HepG2 (cell line): ENCODE results near the gene ARHGAP32. TPM values are rescaled to one million over a fixed set of nuclear protein-coding genes. Genes with fewer than 3 reads are reported as not detected.
A peak's percentile ranks its signal among the peaks of the same experiment; 100 is the strongest.

ENCODE experiments used
- BCL6 ChIP-seq: IDR thresholded peaks from 2 replicates; pipeline ENCODE4 v1.6.1; 2016; ENCODE audit warnings: missing genetic modification reagents, missing compliant biosample characterization
- DR1 ChIP-seq: sonication (generic); formaldehyde crosslinking; IDR thresholded peaks from 2 replicates; pipeline ENCODE4 v1.8.0; 2021; ENCODE audit warnings: mild to moderate bottlenecking, missing genetic modification reagents, inconsistent platforms
- FOXA1 ChIP-seq, 2 experiments: fragments of 450-650 bp in 1 of 2; sonication (generic) in 1 of 2; formaldehyde crosslinking in 1 of 2; IDR thresholded peaks; 2 replicates each; pipeline versions ENCODE4 v1.4.0 to v1.6.1; 2016 to 2020; ENCODE audit warnings: missing genetic modification reagents in 1 of 2
- GFI1 ChIP-seq: sonication (generic); formaldehyde crosslinking; IDR thresholded peaks from 2 replicates; pipeline ENCODE4 v1.5.0; 2020; ENCODE audit warnings: missing genetic modification reagents, mild to moderate bottlenecking, borderline replicate concordance
- HNF4A ChIP-seq: sonication (generic); formaldehyde crosslinking; IDR thresholded peaks from 2 replicates; pipeline ENCODE4 v1.4.0; 2020; ENCODE audit warnings: missing genetic modification reagents
- HOXA3 ChIP-seq: sonication (generic); formaldehyde crosslinking; IDR thresholded peaks from 2 replicates; pipeline ENCODE4 v1.5.0; 2020; ENCODE audit warnings: missing genetic modification reagents
- IRF2 ChIP-seq: IDR thresholded peaks from 2 replicates; pipeline ENCODE4 v1.6.1; 2018; ENCODE audit warnings: missing genetic modification reagents, missing compliant biosample characterization
- KAT8 ChIP-seq: IDR thresholded peaks from 2 replicates; pipeline ENCODE4 v1.6.1; 2016; ENCODE audit warnings: missing genetic modification reagents, missing compliant biosample characterization
- KLF16 ChIP-seq, 2 experiments: sonication (generic) in 1 of 2; formaldehyde crosslinking in 1 of 2; IDR thresholded peaks; 2 replicates each; pipeline versions ENCODE4 v1.6.1 to v1.8.0; 2016 to 2023; ENCODE audit warnings: missing genetic modification reagents in 2 of 2, missing compliant biosample characterization in 1 of 2
- LCORL ChIP-seq, 2 experiments: fragments of 450-650 bp in 1 of 2; sonication (generic) in 1 of 2; formaldehyde crosslinking in 1 of 2; IDR thresholded peaks; 2 replicates each; pipeline versions ENCODE4 v1.5.0 to v1.6.1; 2017 to 2020; ENCODE audit warnings: antibody characterized with exemption in 1 of 2, missing genetic modification reagents in 1 of 2
- MIXL1 ChIP-seq: IDR thresholded peaks from 2 replicates; pipeline ENCODE4 v1.6.1; 2016
- MLLT10 ChIP-seq: sonication (generic); formaldehyde crosslinking; IDR thresholded peaks from 2 replicates; pipeline ENCODE4 v1.4.0; 2020; ENCODE audit warnings: missing genetic modification reagents
- PAF1 ChIP-seq: IDR thresholded peaks from 2 replicates; pipeline ENCODE4 v1.6.1; 2016; ENCODE audit warnings: missing genetic modification reagents, missing compliant biosample characterization
- RBM22 ChIP-seq: fragments of 200-400 bp; formaldehyde crosslinking; optimal IDR thresholded peaks from 2 replicates; pipeline ENCODE3; 2017; ENCODE audit warnings: mild to moderate bottlenecking, low read length, moderate library complexity
- RFX5 ChIP-seq: IDR thresholded peaks from 2 replicates; pipeline ENCODE4 v1.6.1; 2011; ENCODE audit warnings: low read depth, low read length, improper control_type of control experiment
- RXRA ChIP-seq: sonication (generic); formaldehyde crosslinking; IDR thresholded peaks from 2 replicates; pipeline ENCODE4 v1.5.1; 2020; ENCODE audit warnings: missing genetic modification reagents
- SOX13 ChIP-seq, 3 experiments: fragments of 450-650 bp in 1 of 3; sonication (generic) in 1 of 3; formaldehyde crosslinking in 1 of 3; IDR thresholded peaks in 2 of 3; conservative IDR thresholded peaks in 1 of 3; 2 replicates each; pipeline versions ENCODE4 v1.5.0 to v1.6.1; 2016 to 2020; ENCODE audit warnings: antibody characterized with exemption in 1 of 3, mild to moderate bottlenecking in 1 of 3, missing compliant biosample characterization in 1 of 3, missing genetic modification reagents in 1 of 3, moderate library complexity in 1 of 3
- SRSF9 ChIP-seq: fragments of 200-400 bp; formaldehyde crosslinking; IDR thresholded peaks from 2 replicates; pipeline ENCODE4 v1.6.1; 2018; ENCODE audit warnings: borderline replicate concordance, mild to moderate bottlenecking, low read depth, low read length; ENCODE audit not compliant: insufficient read depth, poor library complexity, severe bottlenecking
- SSRP1 ChIP-seq: IDR thresholded peaks from 2 replicates; pipeline ENCODE4 v1.6.1; 2016; ENCODE audit warnings: control low read depth
- STAG1 ChIP-seq: sonication (generic); formaldehyde crosslinking; IDR thresholded peaks from 2 replicates; pipeline ENCODE4 v1.4.0; 2020; ENCODE audit warnings: missing genetic modification reagents
- TGIF2 ChIP-seq: IDR thresholded peaks from 2 replicates; pipeline ENCODE4 v1.6.1; 2016; ENCODE audit warnings: control low read depth, missing compliant biosample characterization
- THAP7 ChIP-seq: sonication (generic); formaldehyde crosslinking; IDR thresholded peaks from 2 replicates; pipeline ENCODE4 v1.8.1; 2023; ENCODE audit warnings: mild to moderate bottlenecking, missing genetic modification reagents
- ZNF124 ChIP-seq: sonication (generic); formaldehyde crosslinking; IDR thresholded peaks from 2 replicates; pipeline ENCODE4 v1.4.0; 2020; ENCODE audit warnings: missing genetic modification reagents
- ZNF331 ChIP-seq: sonication (generic); formaldehyde crosslinking; IDR thresholded peaks from 2 replicates; pipeline ENCODE4 v1.4.0; 2020; ENCODE audit warnings: missing genetic modification reagents
- ZNF34 ChIP-seq: sonication (generic); formaldehyde crosslinking; IDR thresholded peaks from 2 replicates; pipeline ENCODE4 v1.4.0; 2020; ENCODE audit warnings: mild to moderate bottlenecking, missing genetic modification reagents, borderline replicate concordance
- ZNF563 ChIP-seq: sonication (generic); formaldehyde crosslinking; IDR thresholded peaks from 2 replicates; pipeline ENCODE4 v1.8.0; 2022; ENCODE audit warnings: mild to moderate bottlenecking, moderate library complexity, missing genetic modification reagents
- ZNF567 ChIP-seq: sonication (generic); formaldehyde crosslinking; IDR thresholded peaks from 2 replicates; pipeline ENCODE4 v1.8.1; 2023; ENCODE audit warnings: mild to moderate bottlenecking, missing genetic modification reagents, borderline replicate concordance
- polyA plus RNA-seq, 8 experiments: library from polyadenylated mRNA; depleted of rRNA in 3 of 8; stranded (reverse) in 7 of 8; unstranded in 1 of 8; fragments of >200 nt; fragmentation: Illumina TruSeq in 4 of 8; extraction: Trizol in 4 of 8; gene quantifications; 2 replicates each; pipeline versions ENCODE4 v1.2.1 to v1.2.3, GENCODE V29; 2011 to 2016; ENCODE audit warnings: low read depth in 4 of 8, missing spikeins in 1 of 8, mixed read lengths in 1 of 8; ENCODE audit not compliant: insufficient read depth in 1 of 8
- total RNA-seq, 5 experiments: library from RNA; depleted of rRNA; stranded (reverse); fragments of >200 nt; fragmentation: Illumina TruSeq; extraction: Trizol; gene quantifications; 2 replicates each; pipeline ENCODE4 v1.2.3, GENCODE V29; 2016; ENCODE audit warnings: low read depth in 1 of 5
- TF ChIP-seq, protein P1 (sequence below): sonication (generic); formaldehyde crosslinking; IDR thresholded peaks from 2 replicates; pipeline ENCODE4 v1.4.0; 2020; ENCODE audit warnings: missing genetic modification reagents

Gene ARHGAP32
- total and polyA plus RNA-seq, 2 of the 13 experiments (the other 11 are each of a cell fraction or from before 2014, with no cell fraction given) = 6.3 to 8.2 TPM

GRCh38 chr11:129115652-129116586 is 76.2 kb downstream of the ARHGAP32 start (continued):
- peak in 1 of 2 experiments; percentile 71; a peak in 1 of 4 replicates for TF ChIP-seq KLF16 (CRISPR knock-in tag; IDR thresholded peaks at IDR 0.05)
- no peak for TF ChIP-seq PAF1 (CRISPR knock-in tag)
- TF ChIP-seq RFX5 = no peak
- no peak for TF ChIP-seq ZNF563
- TF ChIP-seq ZNF124 (CRISPR knock-in tag) = 0 out of 2 replicates have a peak, but pooled peaks have one; percentile 52
- no peak for TF ChIP-seq DR1 (CRISPR knock-in tag)
- peak; percentile 79; the same call in 1 of the 2 replicates for TF ChIP-seq ZNF331
- no peak for TF ChIP-seq TGIF2 (CRISPR knock-in tag)
- TF ChIP-seq SRSF9 = no peak
- TF ChIP-seq ZNF34 (CRISPR knock-in tag) = no peak
- no peak for TF ChIP-seq HOXA3
- no peak for TF ChIP-seq LCORL (IDR thresholded peaks at IDR 0.05)
- no peak for TF ChIP-seq LCORL (CRISPR knock-in tag; IDR thresholded peaks at IDR 0.05)
- TF ChIP-seq STAG1 (CRISPR knock-in tag) = 0 out of 2 replicates have a peak, but pooled peaks have one; percentile 12
- TF ChIP-seq THAP7 (CRISPR knock-in tag) = no peak
- no peak for TF ChIP-seq RXRA (CRISPR knock-in tag)
- TF ChIP-seq GFI1 (CRISPR knock-in tag) = peak; percentile 90
- TF ChIP-seq MIXL1 (CRISPR knock-in tag) = 0 out of 2 replicates have a peak, but pooled peaks have one; percentile 17
- 0 out of 2 replicates have a peak, but pooled peaks have one; percentile 64 for TF ChIP-seq SSRP1
- no peak for TF ChIP-seq FOXA1 (IDR thresholded peaks at IDR 0.05)
- peak; percentile 86 for TF ChIP-seq FOXA1 (CRISPR knock-in tag; IDR thresholded peaks at IDR 0.05)
- peak; percentile 67 for TF ChIP-seq IRF2 (CRISPR knock-in tag)
- peak; percentile 74 for TF ChIP-seq KAT8 (CRISPR knock-in tag)
- TF ChIP-seq MLLT10 = no peak
- no peak for TF ChIP-seq ZNF567 (CRISPR knock-in tag)
- peak; percentile 95 for TF ChIP-seq HNF4A (CRISPR knock-in tag)
- no peak for TF ChIP-seq RBM22
- TF ChIP-seq SOX13 (IDR thresholded peaks at IDR 0.05) = peak; percentile 59
- TF ChIP-seq SOX13 (CRISPR knock-in tag; conservative IDR thresholded peaks at IDR 0.05 in 1 of 2, IDR thresholded peaks at IDR 0.05 in 1 of 2) = peak in 1 of 2 experiments; percentile 94; a peak in 2 of 4 replicates
- TF ChIP-seq, protein P1, sequence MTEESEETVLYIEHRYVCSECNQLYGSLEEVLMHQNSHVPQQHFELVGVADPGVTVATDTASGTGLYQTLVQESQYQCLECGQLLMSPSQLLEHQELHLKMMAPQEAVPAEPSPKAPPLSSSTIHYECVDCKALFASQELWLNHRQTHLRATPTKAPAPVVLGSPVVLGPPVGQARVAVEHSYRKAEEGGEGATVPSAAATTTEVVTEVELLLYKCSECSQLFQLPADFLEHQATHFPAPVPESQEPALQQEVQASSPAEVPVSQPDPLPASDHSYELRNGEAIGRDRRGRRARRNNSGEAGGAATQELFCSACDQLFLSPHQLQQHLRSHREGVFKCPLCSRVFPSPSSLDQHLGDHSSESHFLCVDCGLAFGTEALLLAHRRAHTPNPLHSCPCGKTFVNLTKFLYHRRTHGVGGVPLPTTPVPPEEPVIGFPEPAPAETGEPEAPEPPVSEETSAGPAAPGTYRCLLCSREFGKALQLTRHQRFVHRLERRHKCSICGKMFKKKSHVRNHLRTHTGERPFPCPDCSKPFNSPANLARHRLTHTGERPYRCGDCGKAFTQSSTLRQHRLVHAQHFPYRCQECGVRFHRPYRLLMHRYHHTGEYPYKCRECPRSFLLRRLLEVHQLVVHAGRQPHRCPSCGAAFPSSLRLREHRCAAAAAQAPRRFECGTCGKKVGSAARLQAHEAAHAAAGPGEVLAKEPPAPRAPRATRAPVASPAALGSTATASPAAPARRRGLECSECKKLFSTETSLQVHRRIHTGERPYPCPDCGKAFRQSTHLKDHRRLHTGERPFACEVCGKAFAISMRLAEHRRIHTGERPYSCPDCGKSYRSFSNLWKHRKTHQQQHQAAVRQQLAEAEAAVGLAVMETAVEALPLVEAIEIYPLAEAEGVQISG (CRISPR knock-in tag) = no peak
- TF ChIP-seq BCL6 = peak; percentile 91
